GM19099 (cell line): Measurements from ENCODE around the gene ASXL1.

Experiments used
- POLR2A ChIP-seq: IDR thresholded peaks from 3 replicates; pipeline ENCODE4 v1.6.1; 2011; ENCODE audit warnings: low read depth; ENCODE audit not compliant: insufficient read length; ENCODE audit errors: extremely low read depth

The ASXL1 gene

GRCh38 chr20:32457479-32457986, 99.4 kb downstream of the ASXL1 start:
- no peak for TF ChIP-seq POLR2A

GRCh38 chr20:32458061-32458836, 100.1 kb downstream of the ASXL1 start:
- no peak for TF ChIP-seq POLR2A

- no peak for TF ChIP-seq POLR2A
These were observed 100.7 kb downstream of the ASXL1 start for GRCh38 chr20:32458837-32459220.

- no peak for TF ChIP-seq POLR2A
These were observed 102.1 kb downstream of the ASXL1 start for GRCh38 chr20:32460231-32460630.

- no peak for TF ChIP-seq POLR2A
These were observed 102.7 kb downstream of the ASXL1 start for GRCh38 chr20:32460683-32461320.

GRCh38 chr20:32461836-32462600, 103.9 kb downstream of the ASXL1 start:
- no peak for TF ChIP-seq POLR2A

- TF ChIP-seq POLR2A = no peak
These were observed 104.9 kb downstream of the ASXL1 start for GRCh38 chr20:32462900-32463641.

- TF ChIP-seq POLR2A = no peak
These were observed 105.7 kb downstream of the ASXL1 start for GRCh38 chr20:32463642-32464400.

GRCh38 chr20:32464401-32465091, 106.4 kb downstream of the ASXL1 start:
- no peak for TF ChIP-seq POLR2A

- TF ChIP-seq POLR2A = no peak
These were observed 107.2 kb downstream of the ASXL1 start for GRCh38 chr20:32465092-32465900.

- no peak for TF ChIP-seq POLR2A
These were observed 108.8 kb downstream of the ASXL1 start for GRCh38 chr20:32466739-32467505.
